ENCODE data around the gene ELL.

Gene ELL

GRCh38 chr19:18424890-18425514, 96.9 kb downstream of the ELL start:
- Histone ChIP-seq H3K27ac (no peak overlapping the region), H3K9ac (no peak overlapping the region), H3K4me2 (no peak overlapping the region), H3K27me3 (ENCODE audit: insufficient read depth, low read depth) (no peaks in the 10 kb centered on the region), H3K79me2 (ENCODE audit: insufficient read depth, low read depth) (peaks cover 8% of the 10 kb centered on the region; the same call in 1 of the 2 replicates), H3K4me1 (ENCODE audit: low read depth, poor library complexity, severe bottlenecking) (peaks cover 28% of the 10 kb centered on the region), H3K36me3 (ENCODE audit: insufficient read depth) (no peaks in the 10 kb centered on the region), H4K20me1 (ENCODE audit: insufficient read depth) (no peaks in the 10 kb centered on the region), H2AFZ (ENCODE audit: low read depth) (no peak overlapping the region), H3K4me3 (IDR thresholded peaks at IDR 0.05; ENCODE audit: insufficient read depth, low read depth, low read length) (no peak overlapping the region)
- TF ChIP-seq CTCF (conservative IDR thresholded peaks at IDR 0.05; ENCODE audit: low read depth, low read length) = no peak

- H4K20me1 ChIP-seq (ENCODE audit: insufficient read depth) = no peaks in the 10 kb centered on the region
- H3K9ac ChIP-seq = no peak overlapping the region
- no peak overlapping the region for H3K27ac ChIP-seq
- no peak overlapping the region for H3K4me2 ChIP-seq
- H3K79me2 ChIP-seq (ENCODE audit: insufficient read depth, low read depth) = peaks cover 8% of the 10 kb centered on the region; the same call in 1 of the 2 replicates
- H3K4me3 ChIP-seq (IDR thresholded peaks at IDR 0.05; ENCODE audit: insufficient read depth, low read depth, low read length) = no peak overlapping the region
- H2AFZ ChIP-seq (ENCODE audit: low read depth) = no peak overlapping the region
- H3K4me1 ChIP-seq (ENCODE audit: low read depth, poor library complexity, severe bottlenecking) = peaks cover 21% of the 10 kb centered on the region
- no peaks in the 10 kb centered on the region for H3K27me3 ChIP-seq (ENCODE audit: insufficient read depth, low read depth)
- no peaks in the 10 kb centered on the region for H3K36me3 ChIP-seq (ENCODE audit: insufficient read depth)
- no peak for TF ChIP-seq CTCF (conservative IDR thresholded peaks at IDR 0.05; ENCODE audit: low read depth, low read length)
These were observed 97.6 kb downstream of the ELL start for GRCh38 chr19:18424122-18424889.

- peaks cover 20% of the 10 kb centered on the region for H3K4me1 ChIP-seq (ENCODE audit: low read depth, poor library complexity, severe bottlenecking)
- no peak overlapping the region for H3K27ac ChIP-seq
- 0 out of 2 replicates have a peak, but pooled peaks cover 3% of the 10 kb centered on the region for H3K27me3 ChIP-seq (ENCODE audit: insufficient read depth, low read depth)
- H4K20me1 ChIP-seq (ENCODE audit: insufficient read depth) = no peaks in the 10 kb centered on the region
- no peak overlapping the region for H3K4me3 ChIP-seq (IDR thresholded peaks at IDR 0.05; ENCODE audit: insufficient read depth, low read depth, low read length)
- peaks cover 8% of the 10 kb centered on the region; the same call in 1 of the 2 replicates for H3K79me2 ChIP-seq (ENCODE audit: insufficient read depth, low read depth)
- no peak overlapping the region for H3K9ac ChIP-seq
- H3K36me3 ChIP-seq (ENCODE audit: insufficient read depth) = no peaks in the 10 kb centered on the region
- H3K4me2 ChIP-seq = no peak overlapping the region
- H2AFZ ChIP-seq (ENCODE audit: low read depth) = no peak overlapping the region
- TF ChIP-seq CTCF (conservative IDR thresholded peaks at IDR 0.05; ENCODE audit: low read depth, low read length) = no peak
These were observed 98.4 kb downstream of the ELL start for GRCh38 chr19:18423258-18424020.

GRCh38 chr19:18422530-18423191, 99.2 kb downstream of the ELL start:
- H3K9ac ChIP-seq = no peak overlapping the region
- H2AFZ ChIP-seq (ENCODE audit: low read depth) = no peak overlapping the region
- peaks cover 23% of the 10 kb centered on the region for H3K4me1 ChIP-seq (ENCODE audit: low read depth, poor library complexity, severe bottlenecking)
- H3K36me3 ChIP-seq (ENCODE audit: insufficient read depth) = no peaks in the 10 kb centered on the region
- H3K4me3 ChIP-seq (IDR thresholded peaks at IDR 0.05; ENCODE audit: insufficient read depth, low read depth, low read length) = no peak overlapping the region
- H3K27ac ChIP-seq = no peak overlapping the region
- no peaks in the 10 kb centered on the region for H4K20me1 ChIP-seq (ENCODE audit: insufficient read depth)
- H3K4me2 ChIP-seq = no peak overlapping the region
- H3K27me3 ChIP-seq (ENCODE audit: insufficient read depth, low read depth) = 0 out of 2 replicates have a peak, but pooled peaks cover 5% of the 10 kb centered on the region
- H3K79me2 ChIP-seq (ENCODE audit: insufficient read depth, low read depth) = peaks cover 8% of the 10 kb centered on the region; the same call in 1 of the 2 replicates
- no peak for TF ChIP-seq CTCF (conservative IDR thresholded peaks at IDR 0.05; ENCODE audit: low read depth, low read length)
